ENCODE data around the gene MCRIP1.

MCRIP1 gene

GRCh38 chr17:81825841-81826466, 7.1 kb downstream of the MCRIP1 start:
- Histone ChIP-seq H3K4me1 (0 out of 2 replicates have a peak, but pooled peaks cover 3% of the 10 kb centered on the region), H3K36me3 (replicated peaks) (no peaks in the 10 kb centered on the region), H3K27me3 (ENCODE audit: low read depth) (no peaks in the 10 kb centered on the region), H3K4me3 (no peak overlapping the region), H3K9me3 (no peaks in the 10 kb centered on the region)
- DNase-seq (ENCODE audit: low spot score in 2 of 2), result no peak
- in situ Hi-C loops (cut with MboI; ENCODE audit: low sequenced_read_pairs), result no loop called here

GRCh38 chr17:81824595-81824994, 8.5 kb downstream of the MCRIP1 start:
- H3K36me3 ChIP-seq (replicated peaks), result no peaks in the 10 kb centered on the region
- no peaks in the 10 kb centered on the region for H3K9me3 ChIP-seq
- H3K27me3 ChIP-seq (ENCODE audit: low read depth), result no peaks in the 10 kb centered on the region
- H3K4me3 ChIP-seq, result no peak overlapping the region
- no peak for DNase-seq (ENCODE audit: low spot score in 2 of 2)
- 0 out of 2 replicates have a peak, but pooled peaks cover 3% of the 10 kb centered on the region for H3K4me1 ChIP-seq
- in situ Hi-C loops (cut with MboI; ENCODE audit: low sequenced_read_pairs), result no loop called here

- in situ Hi-C loops (cut with MboI; ENCODE audit: low sequenced_read_pairs), result no loop called here
- Histone ChIP-seq H3K9me3 (no peaks in the 10 kb centered on the region), H3K27me3 (ENCODE audit: low read depth) (no peaks in the 10 kb centered on the region), H3K4me1 (0 out of 2 replicates have a peak, but pooled peaks cover 3% of the 10 kb centered on the region), H3K36me3 (replicated peaks) (no peaks in the 10 kb centered on the region), H3K4me3 (no peak overlapping the region)
- no peak for DNase-seq (ENCODE audit: low spot score in 2 of 2)
Measured at GRCh38 chr17:81823820-81824550, 9.1 kb downstream of the MCRIP1 start.

GRCh38 chr17:81822996-81823819, 9.9 kb downstream of the MCRIP1 start:
- DNase-seq (ENCODE audit: low spot score in 2 of 2), result no peak
- Histone ChIP-seq H3K36me3 (replicated peaks) (no peaks in the 10 kb centered on the region), H3K9me3 (no peaks in the 10 kb centered on the region), H3K27me3 (ENCODE audit: low read depth) (no peaks in the 10 kb centered on the region), H3K4me3 (no peak overlapping the region), H3K4me1 (0 out of 2 replicates have a peak, but pooled peaks cover 3% of the 10 kb centered on the region)
- in situ Hi-C loops (cut with MboI; ENCODE audit: low sequenced_read_pairs), result no loop called here

GRCh38 chr17:81822312-81822637, 10.8 kb downstream of the MCRIP1 start:
- DNase-seq (ENCODE audit: low spot score in 2 of 2), result no peak
- Histone ChIP-seq H3K27me3 (ENCODE audit: low read depth) (peaks cover 4% of the 10 kb centered on the region; the same call in 1 of the 2 replicates), H3K36me3 (replicated peaks) (no peaks in the 10 kb centered on the region), H3K9me3 (no peaks in the 10 kb centered on the region), H3K4me1 (0 out of 2 replicates have a peak, but pooled peaks cover 3% of the 10 kb centered on the region), H3K4me3 (no peak overlapping the region)
- in situ Hi-C loops (cut with MboI; ENCODE audit: low sequenced_read_pairs), result no loop called here

GRCh38 chr17:81821603-81822311, 11.3 kb downstream of the MCRIP1 start:
- DNase-seq (ENCODE audit: low spot score in 2 of 2), result peak; percentile 33 to 84
- Histone ChIP-seq H3K36me3 (replicated peaks) (no peaks in the 10 kb centered on the region), H3K4me1 (0 out of 2 replicates have a peak, but pooled peaks cover 3% of the 10 kb centered on the region), H3K4me3 (no peak overlapping the region), H3K27me3 (ENCODE audit: low read depth) (peaks cover 4% of the 10 kb centered on the region; the same call in 1 of the 2 replicates), H3K9me3 (no peaks in the 10 kb centered on the region)
- in situ Hi-C loops (cut with MboI; ENCODE audit: low sequenced_read_pairs), result no loop called here

- H3K36me3 ChIP-seq (replicated peaks), result no peaks in the 10 kb centered on the region
- H3K27me3 ChIP-seq (ENCODE audit: low read depth), result peaks cover 4% of the 10 kb centered on the region; the same call in 1 of the 2 replicates
- no peaks in the 10 kb centered on the region for H3K9me3 ChIP-seq
- in situ Hi-C loops (cut with MboI; ENCODE audit: low sequenced_read_pairs), result no loop called here
- H3K4me3 ChIP-seq, result no peak overlapping the region
- 0 out of 2 replicates have a peak, but pooled peaks cover 3% of the 10 kb centered on the region for H3K4me1 ChIP-seq
- no peak for DNase-seq (ENCODE audit: low spot score in 2 of 2)
Measured at GRCh38 chr17:81821147-81821546, 11.9 kb downstream of the MCRIP1 start.

- no peak overlapping the region for H3K4me3 ChIP-seq
- 0 out of 2 replicates have a peak, but pooled peaks cover 3% of the 10 kb centered on the region for H3K4me1 ChIP-seq
- no peaks in the 10 kb centered on the region for H3K9me3 ChIP-seq
- no peaks in the 10 kb centered on the region for H3K36me3 ChIP-seq (replicated peaks)
- DNase-seq (ENCODE audit: low spot score in 2 of 2), result no peak
- peaks cover 4% of the 10 kb centered on the region; the same call in 1 of the 2 replicates for H3K27me3 ChIP-seq (ENCODE audit: low read depth)
- in situ Hi-C loops (cut with MboI; ENCODE audit: low sequenced_read_pairs), result no loop called here
Measured at GRCh38 chr17:81819708-81820107, 13.4 kb downstream of the MCRIP1 start.

- in situ Hi-C loops (cut with MboI; ENCODE audit: low sequenced_read_pairs), result no loop called here
- peaks cover 4% of the 10 kb centered on the region; the same call in 1 of the 2 replicates for H3K27me3 ChIP-seq (ENCODE audit: low read depth)
- no peak for DNase-seq (ENCODE audit: low spot score in 2 of 2)
Measured at GRCh38 chr17:81817758-81818147, 15.3 kb downstream of the MCRIP1 start.

GRCh38 chr17:81815646-81815986, 17.5 kb downstream of the MCRIP1 start:
- no peak overlapping the region for H3K4me3 ChIP-seq

More at GRCh38 chr17:81817758-81818147, 15.3 kb downstream of the MCRIP1 start:
- H3K4me1 ChIP-seq, result 0 out of 2 replicates have a peak, but pooled peaks cover 3% of the 10 kb centered on the region
- no peaks in the 10 kb centered on the region for H3K9me3 ChIP-seq
- H3K4me3 ChIP-seq, result no peak overlapping the region
- H3K36me3 ChIP-seq (replicated peaks), result no peaks in the 10 kb centered on the region

GRCh38 chr17:81814748-81815645, 18.1 kb downstream of the MCRIP1 start:
- DNase-seq (ENCODE audit: low spot score in 2 of 2), result no peak
- no peaks in the 10 kb centered on the region for H3K36me3 ChIP-seq (replicated peaks)
- H3K27me3 ChIP-seq (ENCODE audit: low read depth), result peaks cover 12% of the 10 kb centered on the region; the same call in 1 of the 2 replicates
- no peaks in the 10 kb centered on the region for H3K4me1 ChIP-seq
- no peaks in the 10 kb centered on the region for H3K9me3 ChIP-seq
- no peak overlapping the region for H3K4me3 ChIP-seq
- in situ Hi-C loops (cut with MboI; ENCODE audit: low sequenced_read_pairs), result no loop called here

More at GRCh38 chr17:81815646-81815986, 17.5 kb downstream of the MCRIP1 start:
- in situ Hi-C loops (cut with MboI; ENCODE audit: low sequenced_read_pairs), result no loop called here
- Histone ChIP-seq H3K9me3 (no peaks in the 10 kb centered on the region), H3K27me3 (ENCODE audit: low read depth) (peaks cover 12% of the 10 kb centered on the region; the same call in 1 of the 2 replicates), H3K36me3 (replicated peaks) (no peaks in the 10 kb centered on the region), H3K4me1 (no peaks in the 10 kb centered on the region)
- DNase-seq (ENCODE audit: low spot score in 2 of 2), result no peak

- no peak for DNase-seq (ENCODE audit: low spot score in 2 of 2)
- in situ Hi-C loops (cut with MboI; ENCODE audit: low sequenced_read_pairs), result no loop called here
- no peak overlapping the region for H3K4me3 ChIP-seq
- H3K36me3 ChIP-seq (replicated peaks), result no peaks in the 10 kb centered on the region
- H3K9me3 ChIP-seq, result no peaks in the 10 kb centered on the region
- no peaks in the 10 kb centered on the region for H3K4me1 ChIP-seq
- peaks cover 12% of the 10 kb centered on the region; the same call in 1 of the 2 replicates for H3K27me3 ChIP-seq (ENCODE audit: low read depth)
Measured at GRCh38 chr17:81813861-81814683, 19.0 kb downstream of the MCRIP1 start.

Measured in HAP-1 (cell line).